ENCODE results near the gene KRTAP3-1.

DNA sequence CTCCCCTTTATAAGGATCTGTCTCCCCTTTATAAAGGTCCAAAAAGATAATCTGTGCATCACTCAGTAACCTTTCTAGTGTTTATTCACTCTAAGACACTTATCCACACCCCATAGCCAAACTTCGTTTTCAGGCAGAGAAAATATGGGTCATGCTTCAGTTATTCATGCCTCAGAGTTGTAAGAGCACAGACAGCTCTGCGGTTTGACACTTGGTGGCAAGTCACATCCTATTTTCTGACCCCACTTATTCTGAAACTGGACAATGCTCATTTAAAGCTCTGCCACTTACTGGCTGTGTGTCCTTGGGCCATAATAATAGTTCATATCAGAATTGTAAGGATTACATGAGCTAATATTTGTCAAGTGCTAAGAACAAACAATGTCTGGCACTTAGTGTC lies 40.2 kb upstream of the KRTAP3-1 start:
- TF ChIP-seq, protein P1, sequence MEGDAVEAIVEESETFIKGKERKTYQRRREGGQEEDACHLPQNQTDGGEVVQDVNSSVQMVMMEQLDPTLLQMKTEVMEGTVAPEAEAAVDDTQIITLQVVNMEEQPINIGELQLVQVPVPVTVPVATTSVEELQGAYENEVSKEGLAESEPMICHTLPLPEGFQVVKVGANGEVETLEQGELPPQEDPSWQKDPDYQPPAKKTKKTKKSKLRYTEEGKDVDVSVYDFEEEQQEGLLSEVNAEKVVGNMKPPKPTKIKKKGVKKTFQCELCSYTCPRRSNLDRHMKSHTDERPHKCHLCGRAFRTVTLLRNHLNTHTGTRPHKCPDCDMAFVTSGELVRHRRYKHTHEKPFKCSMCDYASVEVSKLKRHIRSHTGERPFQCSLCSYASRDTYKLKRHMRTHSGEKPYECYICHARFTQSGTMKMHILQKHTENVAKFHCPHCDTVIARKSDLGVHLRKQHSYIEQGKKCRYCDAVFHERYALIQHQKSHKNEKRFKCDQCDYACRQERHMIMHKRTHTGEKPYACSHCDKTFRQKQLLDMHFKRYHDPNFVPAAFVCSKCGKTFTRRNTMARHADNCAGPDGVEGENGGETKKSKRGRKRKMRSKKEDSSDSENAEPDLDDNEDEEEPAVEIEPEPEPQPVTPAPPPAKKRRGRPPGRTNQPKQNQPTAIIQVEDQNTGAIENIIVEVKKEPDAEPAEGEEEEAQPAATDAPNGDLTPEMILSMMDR (IDR thresholded peaks at IDR 0.05): no peak
- TF ChIP-seq ZFX (IDR thresholded peaks at IDR 0.05; ENCODE audit: borderline replicate concordance): no peak
